Ramos (cell line): ENCODE data around the gene DND1.
"Not testable (repeated sequence)": the region's sequence is repeated elsewhere in the genome, so short reads cannot be mapped to it uniquely, and the experiment has no call there.

Experiments used
- in situ Hi-C: fragments of 300-500 bp; cut with MboI; formaldehyde crosslinking; loops from one replicate; pipeline ENCODE4 v1.14.3; 2022; ENCODE audit warnings: low sequenced_read_pairs; ENCODE audit not compliant: unreplicated experiment

DND1 gene

GRCh38 chr5:140673187-140673976, at the start of gene DND1:
Gene DND1 (minus strand): TSS chr5:140673576. CDS start chr5:140673542, 34 bp downstream.
- in situ Hi-C loops: no loop called here

DNA sequence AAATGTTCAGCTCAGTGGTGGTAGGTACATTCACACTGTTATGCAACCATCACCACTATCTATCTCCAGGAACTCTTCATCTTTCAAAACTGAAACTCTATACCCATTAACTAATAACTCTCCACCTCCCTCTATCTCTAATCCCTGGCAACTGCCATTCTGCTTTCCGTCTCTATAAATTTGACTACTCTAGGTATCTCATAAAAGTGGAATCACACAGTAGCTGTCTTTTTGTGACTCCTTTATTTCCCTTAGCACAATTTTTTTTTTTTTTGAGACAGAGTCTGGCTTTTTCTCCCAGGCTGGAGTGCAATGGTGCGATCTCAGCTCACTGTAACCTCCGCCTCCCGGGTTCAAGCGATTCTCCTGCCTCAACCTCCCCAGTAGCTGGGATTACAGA, 48.0 kb upstream of the DND1 start:
- in situ Hi-C loops: not testable (repeated sequence)

DNA sequence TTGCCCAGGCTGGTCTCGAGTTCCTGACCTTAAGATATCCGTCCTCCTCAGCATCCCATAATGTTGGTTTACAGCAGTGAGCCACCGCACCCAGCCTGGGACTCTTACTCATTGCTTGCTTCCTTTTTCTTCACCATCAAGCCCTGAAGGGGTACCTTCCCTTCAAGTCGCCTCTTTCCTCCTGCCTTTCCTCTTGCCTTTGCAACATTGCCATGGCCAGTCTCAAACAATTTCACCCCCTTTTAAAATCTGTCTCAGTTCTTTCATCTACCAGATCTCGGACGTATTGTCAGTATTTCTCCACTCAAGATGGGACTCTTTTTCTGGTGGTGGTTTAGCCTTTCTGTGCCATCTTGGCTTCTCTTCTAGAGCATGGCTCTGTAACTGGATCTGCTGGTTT, 47.4 kb upstream of the DND1 start:
- in situ Hi-C loops: not testable (repeated sequence)

DNA sequence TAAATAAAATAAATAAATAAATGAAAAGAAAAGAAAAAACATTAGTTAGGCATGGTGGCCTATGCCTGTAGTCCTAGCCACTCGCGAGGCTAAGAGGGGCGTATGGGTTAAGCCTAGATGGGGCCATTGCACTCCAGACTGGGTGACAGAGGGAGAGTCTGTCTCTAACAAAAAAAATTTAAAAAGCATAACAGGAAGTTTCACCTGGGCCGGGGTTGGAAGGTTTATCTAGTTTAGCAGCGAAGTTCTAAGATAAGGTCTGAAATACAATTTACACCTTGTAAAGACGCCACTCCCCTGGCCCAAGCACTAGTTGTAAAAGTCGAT, 44.9 kb upstream of the DND1 start:
- in situ Hi-C loops: loop anchor here (10.0 kb wide), 1 partner anchor 483 kb away; no protein-coding TSS in a partner anchor

GRCh38 chr5:140716238-140716637, 42.9 kb upstream of the DND1 start:
- in situ Hi-C loops: loop anchor here (10.0 kb wide), 1 partner anchor 481 kb away; no protein-coding TSS in a partner anchor

DNA sequence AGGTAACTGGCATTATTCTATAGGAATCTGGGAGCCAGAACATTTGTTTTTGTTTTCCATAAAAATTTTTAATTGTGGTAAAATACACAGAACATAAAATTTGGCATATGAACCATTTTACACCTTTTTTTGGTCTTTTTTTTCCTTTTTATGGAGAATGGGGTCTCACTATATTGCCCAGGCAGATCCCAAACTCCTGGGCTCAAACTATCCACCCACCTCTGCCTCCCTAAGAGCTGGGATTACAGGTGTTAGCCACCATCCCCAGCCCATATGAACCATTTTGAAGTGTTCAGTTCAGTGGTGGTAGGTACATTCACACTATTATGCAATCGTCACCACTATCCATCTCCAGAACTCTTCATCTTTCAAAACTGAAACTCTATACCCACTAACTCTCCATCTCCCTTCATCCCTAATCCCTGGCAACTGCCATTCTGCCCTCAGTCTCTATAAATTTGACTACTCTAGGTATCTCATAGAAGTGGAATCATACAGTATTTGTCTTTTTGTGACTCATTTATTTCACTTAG, 40.3 kb upstream of the DND1 start:
- in situ Hi-C loops: loop anchor here (10.0 kb wide), 1 partner anchor 479 kb away; no protein-coding TSS in a partner anchor

GRCh38 chr5:140711794-140712193, 38.4 kb upstream of the DND1 start:
- in situ Hi-C loops: loop anchor here (10.0 kb wide), 1 partner anchor 477 kb away; no protein-coding TSS in a partner anchor

- in situ Hi-C loops: loop anchor here (10.0 kb wide), 1 partner anchor 476 kb away; no protein-coding TSS in a partner anchor
Observed at GRCh38 chr5:140710899-140711552, 37.6 kb upstream of the DND1 start.

GRCh38 chr5:140708787-140709186, 35.4 kb upstream of the DND1 start:
- in situ Hi-C loops: loop anchor here (5.0 kb wide), 1 partner anchor 341 kb away; no protein-coding TSS in a partner anchor

- in situ Hi-C loops: loop anchor here (5.0 kb wide), 1 partner anchor 341 kb away; no protein-coding TSS in a partner anchor
Observed at GRCh38 chr5:140707812-140708211, 34.4 kb upstream of the DND1 start.

GRCh38 chr5:140700177-140701144, 27.1 kb upstream of the DND1 start, which contains the start of gene ZMAT2:
Gene ZMAT2 (plus strand): TSS chr5:140700447. CDS start chr5:140700461, 14 bp downstream.
- in situ Hi-C loops: no loop called here

DNA sequence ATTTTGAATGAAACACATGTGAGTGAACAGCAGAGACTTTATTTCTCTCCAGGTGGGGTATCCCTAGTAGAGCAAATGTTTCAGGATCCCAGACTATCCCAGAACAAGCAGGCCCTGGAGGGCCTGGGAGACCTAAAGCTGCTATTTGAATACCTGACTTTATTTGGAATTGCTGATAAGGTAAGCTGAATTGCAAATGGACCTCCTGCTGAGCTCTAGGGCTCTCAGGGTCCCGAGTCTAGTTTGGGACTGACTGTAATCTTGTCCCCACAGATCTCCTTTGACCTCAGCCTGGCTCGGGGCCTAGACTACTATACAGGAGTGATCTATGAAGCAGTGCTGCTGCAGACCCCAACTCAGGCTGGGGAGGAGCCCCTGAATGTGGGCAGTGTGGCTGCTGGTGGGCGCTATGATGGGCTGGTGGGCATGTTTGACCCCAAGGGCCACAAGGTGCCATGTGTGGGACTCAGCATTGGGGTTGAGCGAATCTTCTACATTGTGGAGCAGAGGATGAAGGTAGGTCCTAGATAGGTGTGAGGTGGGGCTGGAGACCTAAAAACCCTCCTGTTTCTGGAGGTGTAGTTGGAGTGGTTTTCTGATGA, 23.6 kb upstream of the DND1 start:
- in situ Hi-C loops: no loop called here

- in situ Hi-C loops: no loop called here
Observed at GRCh38 chr5:140694276-140694675, 20.9 kb upstream of the DND1 start.

GRCh38 chr5:140690941-140691924, 17.9 kb upstream of the DND1 start, which contains the start of the genes HARS1 and HARS2:
Gene HARS1 (minus strand): TSS chr5:140691370. CDS start chr5:140691304, 66 bp downstream.
Gene HARS2 (plus strand): TSS chr5:140691455. CDS start chr5:140691649, 194 bp downstream.
- in situ Hi-C loops: no loop called here

GRCh38 chr5:140690376-140690932, 17.1 kb upstream of the DND1 start:
- in situ Hi-C loops: no loop called here

- in situ Hi-C loops: no loop called here
Observed at GRCh38 chr5:140678993-140679392, 5.6 kb upstream of the DND1 start.

DNA sequence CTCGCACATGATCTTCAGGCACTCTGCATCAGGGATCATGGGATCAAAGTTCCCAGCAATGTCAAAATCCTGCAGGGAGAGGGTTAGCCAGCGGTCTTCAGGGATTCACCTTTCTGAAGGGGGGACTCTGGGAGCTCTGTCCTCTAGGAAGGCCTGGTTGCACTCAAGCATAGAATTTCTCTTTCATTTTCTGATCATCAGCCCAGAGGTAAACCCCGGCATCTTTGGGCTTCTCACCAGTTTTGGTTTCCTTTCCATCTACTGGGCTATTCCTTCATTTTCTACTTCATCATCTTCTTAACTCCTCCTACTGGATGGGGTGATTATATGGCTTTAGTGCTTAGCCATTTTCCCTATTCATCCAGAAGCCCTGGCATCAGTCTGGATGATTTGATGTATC, 4.6 kb upstream of the DND1 start:
- in situ Hi-C loops: no loop called here

GRCh38 chr5:140674629-140675028, 1.3 kb upstream of the DND1 start:
- in situ Hi-C loops: no loop called here
